D721Med (cell line): ENCODE data around the gene C1R.

Source experiments
- DNase-seq: peaks from one replicate; pipeline ENCODE4 v3.0.0; 2011; ENCODE audit warnings: low spot score; ENCODE audit not compliant: insufficient read length
- FAIRE-seq: peaks from 2 replicates; lab custom pipeline; 2011; peaks lifted over from hg19 to GRCh38; lab: Jason Lieb, UNC
- CTCF ChIP-seq: IDR thresholded peaks from 2 replicates; pipeline ENCODE4 v1.5.1; 2012; ENCODE audit warnings: mild to moderate bottlenecking, control low read depth; ENCODE audit not compliant: insufficient read depth; ENCODE audit errors: missing control alignments

The C1R gene

DNA sequence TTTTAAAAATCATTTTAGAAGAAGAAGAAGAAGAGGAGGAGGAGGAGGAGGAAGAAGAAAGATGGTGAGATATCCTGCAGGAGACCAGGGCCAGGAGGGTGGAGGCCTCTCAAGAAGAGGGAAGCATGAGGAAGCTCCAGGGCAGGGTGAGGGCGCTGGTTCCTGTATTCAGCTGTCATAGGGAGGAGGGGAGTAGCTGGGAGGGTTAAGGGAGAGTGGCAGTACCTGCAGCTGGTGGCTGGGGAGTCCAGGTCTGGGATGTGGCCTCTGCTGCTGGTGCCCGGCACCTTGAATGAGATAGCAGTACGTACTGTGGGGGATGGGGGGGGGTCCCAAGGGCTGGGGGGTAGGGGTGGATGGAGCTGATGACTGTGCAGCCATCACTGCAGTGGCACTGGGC lies 26.6 kb upstream of the C1R start:
- no peak for FAIRE-seq
- no peak for TF ChIP-seq CTCF
- no peak for DNase-seq

DNA sequence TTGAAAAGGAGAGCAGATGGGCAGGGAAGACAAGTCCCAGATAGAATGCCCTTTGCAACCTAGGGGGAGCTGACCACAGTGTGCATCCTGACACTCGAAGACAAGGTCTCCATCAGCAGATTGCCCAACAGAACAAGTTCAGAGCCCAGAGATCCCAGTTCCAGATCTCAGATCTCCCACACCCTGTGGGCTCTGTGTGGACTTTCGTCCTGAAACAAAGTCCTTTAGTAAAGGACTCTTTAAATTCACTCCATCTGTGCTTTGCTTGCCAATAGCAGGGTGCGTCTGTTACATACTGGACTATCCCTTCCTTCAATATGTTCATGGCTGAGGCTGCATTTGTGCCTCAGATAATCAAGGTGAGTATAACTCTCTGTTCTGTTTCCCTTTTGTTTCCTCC lies 25.4 kb upstream of the C1R start:
- no peak for TF ChIP-seq CTCF
- no peak for DNase-seq
- no peak for FAIRE-seq

GRCh38 chr12:7116916-7117315 lies 24.7 kb upstream of the C1R start:
- no peak for DNase-seq
- no peak for FAIRE-seq
- TF ChIP-seq CTCF, result no peak

DNA sequence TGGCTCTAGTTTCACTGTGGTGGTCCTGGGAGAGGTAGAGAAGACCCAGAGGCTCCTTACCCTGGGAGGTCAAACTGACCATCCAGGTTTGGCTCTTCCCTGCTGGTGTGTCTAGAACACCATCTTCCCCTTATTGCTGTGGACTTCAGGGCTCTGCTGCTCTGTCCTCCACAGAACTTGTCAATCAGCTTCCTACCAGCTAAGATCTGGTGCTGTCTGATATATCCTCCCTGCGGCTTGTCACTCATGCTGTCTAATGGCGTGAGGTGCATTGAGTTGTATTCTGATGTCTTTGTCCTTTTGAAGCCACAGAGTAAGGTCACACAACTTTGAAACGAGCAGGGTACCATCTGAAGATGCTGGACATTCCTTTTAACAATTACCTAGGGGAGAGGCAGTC lies 24.0 kb upstream of the C1R start:
- FAIRE-seq (no peak), DNase-seq (no peak)
- TF ChIP-seq CTCF, result no peak

DNA sequence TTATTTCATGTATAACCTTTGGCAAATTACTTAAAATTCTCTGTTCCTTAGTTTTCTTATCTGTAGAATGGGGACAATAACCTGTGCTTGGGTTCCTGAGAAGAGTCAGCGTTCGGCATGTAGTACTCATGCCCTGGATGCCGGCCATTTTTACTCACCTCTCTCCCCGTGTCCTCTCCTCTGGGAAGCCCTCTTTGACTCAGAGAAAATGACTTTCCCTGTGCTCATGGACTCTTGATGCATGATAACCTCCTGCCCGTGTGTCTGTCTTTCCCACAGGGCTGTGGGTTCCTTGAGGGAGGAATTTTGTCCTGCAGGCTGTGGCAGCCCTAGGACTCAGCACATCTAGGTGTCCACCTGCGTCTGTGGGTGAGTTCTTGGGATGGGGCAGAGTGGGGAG lies 22.6 kb upstream of the C1R start:
- TF ChIP-seq CTCF, result no peak
- no peak for FAIRE-seq
- no peak for DNase-seq

DNA sequence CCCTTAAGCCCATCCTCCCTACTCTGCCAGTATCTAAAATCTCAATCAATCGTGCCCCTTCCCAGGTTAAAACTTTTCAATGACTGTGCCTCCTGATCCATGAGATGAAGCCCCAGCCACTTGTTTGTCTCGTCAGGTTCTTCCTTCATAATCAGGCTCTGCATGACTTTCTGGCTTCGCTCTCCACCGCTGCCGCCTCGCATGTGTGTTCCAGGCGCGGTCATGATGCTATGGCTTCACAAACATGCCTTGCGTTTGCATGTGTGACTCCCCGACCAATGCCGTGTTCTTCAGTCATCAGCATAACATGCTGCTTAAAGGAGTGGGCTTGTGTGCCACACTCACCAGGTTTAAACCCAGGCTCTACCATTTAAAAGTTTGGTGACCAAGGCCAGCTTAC lies 21.8 kb upstream of the C1R start:
- FAIRE-seq, result no peak
- no peak for TF ChIP-seq CTCF

GRCh38 chr12:7113389-7113871 lies 21.2 kb upstream of the C1R start:
- DNase-seq (no peak), FAIRE-seq (peak; percentile 35)
- TF ChIP-seq CTCF, result peak; percentile 41

More for the DNA sequence above, 21.8 kb upstream of the C1R start:
- DNase-seq, result no peak
